DOHH2 (cell line): ENCODE data around the gene MTTP.

Experiments
- CTCF ChIP-seq: fragments of 200-600 bp; sonication (generic); IDR thresholded peaks from one replicate; pipeline ENCODE4 v1.5.1; 2014; ENCODE audit warnings: antibody characterized with exemption, mild to moderate bottlenecking, low read depth, low read length; ENCODE audit not compliant: poor library complexity, severe bottlenecking
- EZH2phosphoT487 ChIP-seq: fragments of 200-600 bp; sonication (generic); IDR thresholded peaks from 2 replicates; pipeline ENCODE4 v1.6.1; 2017; ENCODE audit warnings: borderline replicate concordance, mild to moderate bottlenecking, antibody characterized with exemption, low read length, moderate library complexity, mixed read lengths

GRCh38 chr4:99658666-99659065, 84.0 kb downstream of the MTTP start:
- no peak for TF ChIP-seq CTCF
- TF ChIP-seq EZH2phosphoT487, result no peak
